Measurements from ENCODE around the gene ASAP2.

ASAP2 gene

DNA sequence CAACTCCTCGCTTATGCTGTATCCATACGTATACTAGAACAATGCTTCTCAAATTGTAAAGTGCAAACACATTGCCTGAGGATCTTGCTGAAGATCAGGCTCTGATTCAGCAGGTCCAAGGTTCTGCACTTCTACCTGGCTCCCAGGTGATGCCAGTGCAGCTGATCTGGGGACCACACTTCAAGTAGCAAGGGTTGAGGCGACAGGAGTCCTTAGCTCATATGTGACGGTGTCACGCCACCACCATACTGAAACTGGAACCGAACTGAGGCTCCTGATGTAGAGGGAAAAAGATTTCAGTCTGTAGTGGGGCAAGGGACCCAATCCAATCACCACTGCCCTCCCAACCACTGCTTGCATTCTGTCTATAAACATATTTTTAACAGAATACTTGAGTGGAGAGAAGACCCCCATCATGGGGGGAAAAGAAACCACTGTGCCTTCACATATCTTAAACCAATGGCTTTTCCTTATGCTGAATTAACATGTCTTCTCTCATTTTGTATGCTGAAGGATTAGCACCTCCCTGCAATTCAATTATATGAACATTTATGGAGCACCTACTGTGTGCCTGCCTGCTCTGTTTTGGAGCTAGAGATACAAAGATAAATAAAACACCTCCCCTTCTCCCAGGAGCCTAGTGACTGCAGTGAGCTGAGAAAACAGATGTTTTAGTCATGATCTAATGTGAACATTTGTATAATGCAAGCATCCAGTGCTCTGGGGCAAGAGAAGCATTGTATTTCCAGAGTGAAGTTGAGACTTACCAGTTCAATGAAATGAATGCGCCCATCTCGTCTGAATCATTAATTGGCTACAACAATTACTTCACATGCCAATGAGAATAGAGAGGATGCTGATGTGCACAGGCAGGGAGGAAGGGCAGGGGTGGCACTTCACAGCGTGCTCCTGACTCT is 6.6 kb upstream of the ASAP2 start:
- H3K36me3 ChIP-seq (replicated peaks in 1 of 2; ENCODE audit: control insufficient read depth in 2 of 2, insufficient read depth in 2 of 2, low read length in 2 of 2), result no peaks in the 10 kb centered on the region
- H2AFZ ChIP-seq (ENCODE audit: low read length), result no peak overlapping the region
- H3K27me3 ChIP-seq (ENCODE audit: control insufficient read depth in 3 of 3, insufficient read depth in 3 of 3, low read depth in 1 of 3, low read length in 3 of 3), result peaks cover 0 to 3% (median 0%) of the 10 kb centered on the region in 3 experiments
- no peaks in the 10 kb centered on the region for H3K9me3 ChIP-seq (replicated peaks in 1 of 2; ENCODE audit: control insufficient read depth in 2 of 2, insufficient read depth in 1 of 2, low read depth in 1 of 2, low read length in 2 of 2)
- no peak overlapping the region for H4K91ac ChIP-seq (ENCODE audit: low read depth, low read length, poor library complexity)
- H3K9ac ChIP-seq (ENCODE audit: low read depth, low read length, poor library complexity), result no peak overlapping the region
- no peak overlapping the region for H4K8ac ChIP-seq (ENCODE audit: low read depth, low read length)
- H2AK5ac ChIP-seq (ENCODE audit: low read depth, low read length), result no peak overlapping the region
- WGBS, 2 donors (ENCODE audit: extremely low coverage in 2 of 2, insufficient read length in 2 of 2, insufficient replicate concordance in 1 of 2), result no CpG with 5 or more reads among the region's 9 CpGs
- no peak overlapping the region for H2BK15ac ChIP-seq (ENCODE audit: low read length)
- H2BK5ac ChIP-seq (ENCODE audit: low read length), result no peak overlapping the region
- H3K14ac ChIP-seq (ENCODE audit: low read length), result no peak overlapping the region
- no peak overlapping the region for H3K23ac ChIP-seq (ENCODE audit: low read depth, low read length, poor library complexity)
- H3K79me1 ChIP-seq (ENCODE audit: low read depth, low read length), result no peaks in the 10 kb centered on the region
- no peak overlapping the region for H2BK12ac ChIP-seq (ENCODE audit: low read length)
- H3K4me3 ChIP-seq (ENCODE audit: low read length in 2 of 2), result no peak overlapping the region
- no peak overlapping the region for H3K27ac ChIP-seq (replicated peaks; ENCODE audit: low read length)
- no peak for DNase-seq (ENCODE audit: low spot score)
- no peak overlapping the region for H2BK120ac ChIP-seq (ENCODE audit: low read depth, low read length)
- peaks cover under 1 to 2% of the 10 kb centered on the region in 2 donors for H3K4me1 ChIP-seq (ENCODE audit: control insufficient read depth in 2 of 2, insufficient read depth in 1 of 2, low read depth in 1 of 2, low read length in 2 of 2)
- H3K18ac ChIP-seq (ENCODE audit: low read length), result no peak overlapping the region
- H3K4ac ChIP-seq (ENCODE audit: low read length), result no peak overlapping the region
- no peak overlapping the region for H3K4me2 ChIP-seq (ENCODE audit: insufficient read depth, low read length, poor library complexity, severe bottlenecking)

- H3K18ac ChIP-seq (ENCODE audit: low read length), result no peak overlapping the region
- no peak overlapping the region for H3K14ac ChIP-seq (ENCODE audit: low read length)
- no peak overlapping the region for H2BK120ac ChIP-seq (ENCODE audit: low read depth, low read length)
- no peak overlapping the region for H4K91ac ChIP-seq (ENCODE audit: low read depth, low read length, poor library complexity)
- H3K4me1 ChIP-seq (ENCODE audit: control insufficient read depth in 2 of 2, insufficient read depth in 1 of 2, low read depth in 1 of 2, low read length in 2 of 2), result peaks cover 4 to 6% of the 10 kb centered on the region in 2 donors
- no peak overlapping the region for H3K23ac ChIP-seq (ENCODE audit: low read depth, low read length, poor library complexity)
- H3K4me3 ChIP-seq (ENCODE audit: low read length in 2 of 2), result no peak overlapping the region
- no CpG with 5 or more reads among the region's 4 CpGs for WGBS, 2 donors (ENCODE audit: extremely low coverage in 2 of 2, insufficient read length in 2 of 2, insufficient replicate concordance in 1 of 2)
- H3K79me1 ChIP-seq (ENCODE audit: low read depth, low read length), result no peaks in the 10 kb centered on the region
- H3K4ac ChIP-seq (ENCODE audit: low read length), result no peak overlapping the region
- no peak overlapping the region for H2AFZ ChIP-seq (ENCODE audit: low read length)
- no peak overlapping the region for H2BK5ac ChIP-seq (ENCODE audit: low read length)
- no peaks in the 10 kb centered on the region for H3K9me3 ChIP-seq (replicated peaks in 1 of 2; ENCODE audit: control insufficient read depth in 2 of 2, insufficient read depth in 1 of 2, low read depth in 1 of 2, low read length in 2 of 2)
- H2AK5ac ChIP-seq (ENCODE audit: low read depth, low read length), result no peak overlapping the region
- no peak overlapping the region for H3K4me2 ChIP-seq (ENCODE audit: insufficient read depth, low read length, poor library complexity, severe bottlenecking)
- H2BK12ac ChIP-seq (ENCODE audit: low read length), result no peak overlapping the region
- H3K36me3 ChIP-seq (replicated peaks in 1 of 2; ENCODE audit: control insufficient read depth in 2 of 2, insufficient read depth in 2 of 2, low read length in 2 of 2), result no peaks in the 10 kb centered on the region
- no peak for DNase-seq (ENCODE audit: low spot score)
- H3K27ac ChIP-seq (replicated peaks; ENCODE audit: low read length), result no peak overlapping the region
- no peak overlapping the region for H2BK15ac ChIP-seq (ENCODE audit: low read length)
- no peak overlapping the region for H4K8ac ChIP-seq (ENCODE audit: low read depth, low read length)
- no peak overlapping the region for H3K9ac ChIP-seq (ENCODE audit: low read depth, low read length, poor library complexity)
- peaks cover 0 to 3% (median 2%) of the 10 kb centered on the region in 3 experiments for H3K27me3 ChIP-seq (ENCODE audit: control insufficient read depth in 3 of 3, insufficient read depth in 3 of 3, low read depth in 1 of 3, low read length in 3 of 3)
These were observed 6.0 kb upstream of the ASAP2 start for GRCh38 chr2:9200633-9201015.

- Histone ChIP-seq H3K9me3 (replicated peaks in 1 of 2; ENCODE audit: control insufficient read depth in 2 of 2, insufficient read depth in 1 of 2, low read depth in 1 of 2, low read length in 2 of 2) (no peaks in the 10 kb centered on the region), H3K36me3 (replicated peaks in 1 of 2; ENCODE audit: control insufficient read depth in 2 of 2, insufficient read depth in 2 of 2, low read length in 2 of 2) (no peaks in the 10 kb centered on the region), H2BK15ac (ENCODE audit: low read length) (no peak overlapping the region), H2BK12ac (ENCODE audit: low read length) (no peak overlapping the region), H3K14ac (ENCODE audit: low read length) (no peak overlapping the region), H4K91ac (ENCODE audit: low read depth, low read length, poor library complexity) (no peak overlapping the region), H3K4me1 (ENCODE audit: control insufficient read depth in 2 of 2, insufficient read depth in 1 of 2, low read depth in 1 of 2, low read length in 2 of 2) (peaks cover 4 to 6% of the 10 kb centered on the region in 2 donors), H3K79me1 (ENCODE audit: low read depth, low read length) (no peaks in the 10 kb centered on the region), H3K23ac (ENCODE audit: low read depth, low read length, poor library complexity) (no peak overlapping the region), H3K18ac (ENCODE audit: low read length) (no peak overlapping the region), H2AK5ac (ENCODE audit: low read depth, low read length) (no peak overlapping the region), H4K8ac (ENCODE audit: low read depth, low read length) (no peak overlapping the region), H3K4ac (ENCODE audit: low read length) (no peak overlapping the region), H2BK120ac (ENCODE audit: low read depth, low read length) (no peak overlapping the region), H3K9ac (ENCODE audit: low read depth, low read length, poor library complexity) (no peak overlapping the region), H3K27me3 (ENCODE audit: control insufficient read depth in 3 of 3, insufficient read depth in 3 of 3, low read depth in 1 of 3, low read length in 3 of 3) (peaks cover 0 to 3% (median 2%) of the 10 kb centered on the region in 3 experiments), H3K27ac (replicated peaks; ENCODE audit: low read length) (no peak overlapping the region), H2BK5ac (ENCODE audit: low read length) (no peak overlapping the region), H3K4me3 (ENCODE audit: low read length in 2 of 2) (no peak overlapping the region), H3K4me2 (ENCODE audit: insufficient read depth, low read length, poor library complexity, severe bottlenecking) (no peak overlapping the region), H2AFZ (ENCODE audit: low read length) (no peak overlapping the region)
- no peak for DNase-seq (ENCODE audit: low spot score)
- WGBS, 2 donors (ENCODE audit: extremely low coverage in 2 of 2, insufficient read length in 2 of 2, insufficient replicate concordance in 1 of 2), result no CpG with 5 or more reads among the region's 5 CpGs
These were observed 5.3 kb upstream of the ASAP2 start for GRCh38 chr2:9201185-9201891.

GRCh38 chr2:9203006-9203405 is 3.6 kb upstream of the ASAP2 start:
- H2BK15ac ChIP-seq (ENCODE audit: low read length), result no peak overlapping the region
- no peak overlapping the region for H2BK120ac ChIP-seq (ENCODE audit: low read depth, low read length)
- H2AFZ ChIP-seq (ENCODE audit: low read length), result no peak overlapping the region
- H2BK5ac ChIP-seq (ENCODE audit: low read length), result no peak overlapping the region
- WGBS, 2 donors (ENCODE audit: extremely low coverage in 2 of 2, insufficient read length in 2 of 2, insufficient replicate concordance in 1 of 2), result no CpG with 5 or more reads among the region's 3 CpGs
- H4K8ac ChIP-seq (ENCODE audit: low read depth, low read length), result no peak overlapping the region
- H3K4me1 ChIP-seq (ENCODE audit: control insufficient read depth in 2 of 2, insufficient read depth in 1 of 2, low read depth in 1 of 2, low read length in 2 of 2), result peaks cover 4 to 8% of the 10 kb centered on the region in 2 donors
- no peaks in the 10 kb centered on the region for H3K36me3 ChIP-seq (replicated peaks in 1 of 2; ENCODE audit: control insufficient read depth in 2 of 2, insufficient read depth in 2 of 2, low read length in 2 of 2)
- H2AK5ac ChIP-seq (ENCODE audit: low read depth, low read length), result no peak overlapping the region
- H3K27me3 ChIP-seq (ENCODE audit: control insufficient read depth in 3 of 3, insufficient read depth in 3 of 3, low read depth in 1 of 3, low read length in 3 of 3), result peaks cover 0 to 3% (median 2%) of the 10 kb centered on the region in 3 experiments
- H3K23ac ChIP-seq (ENCODE audit: low read depth, low read length, poor library complexity), result no peak overlapping the region
- no peak overlapping the region for H3K4me2 ChIP-seq (ENCODE audit: insufficient read depth, low read length, poor library complexity, severe bottlenecking)
- H3K27ac ChIP-seq (replicated peaks; ENCODE audit: low read length), result no peak overlapping the region
- no peak overlapping the region for H4K91ac ChIP-seq (ENCODE audit: low read depth, low read length, poor library complexity)
- no peak overlapping the region for H3K14ac ChIP-seq (ENCODE audit: low read length)
- no peaks in the 10 kb centered on the region for H3K9me3 ChIP-seq (replicated peaks in 1 of 2; ENCODE audit: control insufficient read depth in 2 of 2, insufficient read depth in 1 of 2, low read depth in 1 of 2, low read length in 2 of 2)
- no peak overlapping the region for H3K4me3 ChIP-seq (ENCODE audit: low read length in 2 of 2)
- no peak overlapping the region for H3K18ac ChIP-seq (ENCODE audit: low read length)
- DNase-seq (ENCODE audit: low spot score), result no peak
- H3K79me1 ChIP-seq (ENCODE audit: low read depth, low read length), result peaks cover 9% of the 10 kb centered on the region
- H3K9ac ChIP-seq (ENCODE audit: low read depth, low read length, poor library complexity), result no peak overlapping the region
- H2BK12ac ChIP-seq (ENCODE audit: low read length), result no peak overlapping the region
- no peak overlapping the region for H3K4ac ChIP-seq (ENCODE audit: low read length)
